Cerebellar nuclear complex (tissue), 1 donor: Measurements from ENCODE around the gene CCDC50.

Experiments
- DNase-seq, 2 experiments: peaks; one replicate each; lab custom pipeline; 2025; lab: John Stamatoyannopoulos, UW

CCDC50 gene

DNA sequence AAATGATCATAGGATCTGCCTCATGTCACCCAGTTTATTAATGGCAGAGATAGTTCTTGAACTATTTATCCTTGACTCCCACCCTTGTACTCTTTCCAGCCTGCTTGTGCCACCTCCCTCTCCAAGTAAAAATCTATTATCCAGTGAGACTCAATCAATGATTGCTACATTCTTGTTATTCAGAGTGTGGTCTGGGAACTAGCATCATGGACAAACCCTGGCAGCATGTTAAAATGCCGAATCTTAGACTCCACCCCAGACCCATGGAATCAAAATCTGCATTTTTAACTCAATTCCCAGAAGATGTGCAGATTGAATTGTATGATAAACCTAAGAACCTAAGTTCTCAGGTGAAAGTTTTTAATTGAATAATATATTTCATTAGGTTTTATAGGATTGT, 97.1 kb downstream of the CCDC50 start:
- no peak for DNase-seq

GRCh38 chr3:191428177-191428576, 99.0 kb downstream of the CCDC50 start:
- no peak for DNase-seq

DNA sequence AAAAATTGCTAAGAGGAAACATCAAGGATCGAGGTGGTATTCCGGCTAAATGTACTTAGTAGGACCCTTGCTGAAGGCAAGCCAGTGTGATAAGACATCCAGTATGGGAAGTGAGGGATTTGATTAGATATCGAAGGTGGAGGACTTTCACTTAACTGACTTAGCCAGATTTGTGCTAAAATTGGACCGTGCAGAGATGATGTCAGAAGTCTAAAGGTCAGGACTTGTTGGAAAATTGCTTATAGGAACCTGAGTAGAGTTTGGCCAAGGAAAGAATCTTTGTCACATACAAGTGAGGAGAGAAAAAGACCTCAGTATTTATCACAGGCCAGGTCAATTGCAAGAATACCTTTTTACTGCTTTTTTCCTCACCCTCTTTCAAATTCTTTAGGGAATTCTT, 100.9 kb downstream of the CCDC50 start:
- no peak for DNase-seq

DNA sequence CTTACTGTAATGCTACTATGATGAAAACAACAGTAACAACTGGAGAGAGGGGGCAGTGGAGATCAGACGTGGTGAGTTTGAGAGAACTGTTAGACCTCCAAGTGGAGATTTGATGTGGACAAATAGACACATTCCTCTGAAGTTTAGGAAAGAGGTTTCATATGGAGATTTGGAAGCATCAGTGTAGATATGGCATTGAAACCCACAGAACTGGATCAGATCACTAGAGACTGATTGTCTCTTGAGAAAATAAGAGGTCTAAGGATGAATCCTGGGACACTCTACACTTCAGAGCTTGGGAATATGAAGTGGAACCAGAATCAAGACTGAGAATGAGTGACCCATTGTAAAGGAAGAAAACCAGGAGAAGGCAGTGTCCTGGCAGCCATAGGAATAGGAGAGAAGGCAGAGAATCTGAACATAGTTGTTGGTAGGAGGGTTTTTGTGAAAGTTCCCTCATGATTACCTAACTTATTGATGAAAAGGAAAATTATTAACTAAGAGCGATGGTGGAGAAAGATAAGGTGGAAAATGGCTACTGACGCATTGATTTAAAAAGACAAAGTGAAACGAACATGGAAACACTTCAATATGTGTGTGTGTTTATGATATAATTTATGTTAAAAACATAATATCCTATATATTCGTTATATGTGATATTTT, 102.1 kb downstream of the CCDC50 start:
- no peak for DNase-seq

DNA sequence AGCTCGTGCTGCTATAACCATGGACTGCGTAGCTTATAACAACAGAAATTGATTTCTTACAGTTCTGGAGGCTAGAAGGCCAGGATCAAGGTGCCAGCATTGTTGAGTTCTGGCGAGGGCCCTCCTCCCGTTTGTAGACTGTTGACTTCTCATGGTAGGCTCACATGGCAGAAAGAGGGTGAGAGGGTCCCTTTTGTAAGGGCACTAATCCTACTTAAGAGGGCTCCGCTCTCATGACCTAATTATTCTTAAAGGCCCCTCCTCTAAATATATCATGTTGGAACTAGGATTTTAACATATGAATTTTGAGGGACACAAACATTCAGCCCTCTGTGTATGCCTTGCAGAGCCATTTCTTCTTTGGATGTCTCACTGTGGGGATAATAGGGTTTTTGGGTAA, 103.0 kb downstream of the CCDC50 start:
- no peak for DNase-seq

DNA sequence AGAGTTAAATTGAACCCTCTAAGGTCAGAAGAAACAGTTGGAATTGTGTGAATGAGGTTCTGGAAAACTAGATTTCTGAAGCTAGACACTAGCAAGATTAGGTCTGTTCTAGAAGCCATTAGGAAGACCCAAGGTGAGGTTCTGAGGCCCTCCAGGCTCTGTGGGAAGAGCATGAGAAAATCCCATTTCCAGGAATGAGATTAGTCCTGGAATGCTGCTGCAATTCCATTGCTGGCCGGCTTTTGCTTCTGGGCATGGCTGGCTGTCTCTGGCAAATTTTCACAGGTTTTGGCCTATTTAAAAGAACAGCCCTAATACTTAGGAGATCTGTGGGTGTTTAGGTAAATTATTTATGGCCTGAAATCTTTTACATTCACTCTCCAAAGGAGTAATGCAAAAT, 104.8 kb downstream of the CCDC50 start:
- DNase-seq = no peak

- no peak for DNase-seq
Observed at GRCh38 chr3:191435981-191436380, 106.8 kb downstream of the CCDC50 start.

- no peak for DNase-seq
Observed at GRCh38 chr3:191438150-191438814, 109.1 kb downstream of the CCDC50 start.

- DNase-seq = no peak
Observed at GRCh38 chr3:191440532-191440931, 111.3 kb downstream of the CCDC50 start.

- no peak for DNase-seq
Observed at GRCh38 chr3:191441687-191442086, 112.5 kb downstream of the CCDC50 start.

- no peak for DNase-seq
Observed at GRCh38 chr3:191444569-191444968, 115.4 kb downstream of the CCDC50 start.
